Measurements from ENCODE around the gene OMD.

The OMD gene

DNA sequence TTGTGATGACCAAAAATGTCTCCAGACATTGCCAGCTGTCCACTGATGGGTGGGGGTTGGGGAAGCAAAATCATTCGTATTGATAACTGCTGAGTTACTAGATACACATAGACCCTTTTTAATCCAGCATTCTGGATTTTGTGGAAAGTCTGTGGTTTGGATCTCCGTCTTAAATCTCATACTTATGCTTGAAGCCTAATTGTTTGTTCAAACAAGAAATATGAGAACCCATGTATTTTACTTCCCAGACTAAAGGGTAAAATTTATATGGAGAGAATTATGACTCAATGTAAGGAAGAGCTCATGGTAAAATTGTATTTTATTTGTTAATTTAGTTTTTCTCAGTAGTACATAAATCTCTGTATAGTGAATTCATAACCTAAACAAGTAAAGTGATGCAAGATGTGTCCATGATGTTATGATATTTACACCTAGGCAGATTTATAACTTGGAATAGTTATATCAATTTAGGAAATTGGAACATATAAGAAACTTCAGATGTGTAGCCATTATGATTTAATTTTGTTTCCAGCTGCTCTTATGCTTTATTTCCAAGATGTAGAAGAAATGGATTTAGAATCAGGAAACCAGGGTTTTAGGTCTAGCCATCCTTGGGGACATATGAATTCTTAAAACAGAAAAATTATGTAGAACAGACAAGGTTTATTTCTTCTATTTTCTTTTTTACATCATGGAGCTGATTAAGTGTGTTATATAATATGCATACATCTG lies 15.4 kb downstream of the OMD start:
- ATAC-seq: no peak

DNA sequence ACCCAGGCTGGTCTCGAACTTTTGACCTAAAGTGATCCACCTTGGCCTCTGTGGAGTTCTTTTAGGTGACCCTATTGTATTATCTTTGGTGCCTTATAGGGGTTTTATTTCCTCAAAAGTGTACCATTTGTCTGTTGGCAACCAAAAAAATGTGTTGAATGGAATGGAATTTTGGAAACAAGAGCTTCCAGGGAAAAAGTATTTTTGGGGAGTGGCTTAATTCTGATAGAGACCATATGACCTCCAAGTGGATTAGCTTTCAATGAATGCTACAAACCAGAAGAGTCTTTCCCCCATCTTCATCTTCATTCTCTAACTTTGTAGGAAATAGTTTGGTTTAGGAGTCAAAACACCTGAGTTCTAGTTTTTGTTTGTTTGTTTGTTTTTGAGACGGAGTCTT lies 16.5 kb downstream of the OMD start:
- no peak for ATAC-seq

DNA sequence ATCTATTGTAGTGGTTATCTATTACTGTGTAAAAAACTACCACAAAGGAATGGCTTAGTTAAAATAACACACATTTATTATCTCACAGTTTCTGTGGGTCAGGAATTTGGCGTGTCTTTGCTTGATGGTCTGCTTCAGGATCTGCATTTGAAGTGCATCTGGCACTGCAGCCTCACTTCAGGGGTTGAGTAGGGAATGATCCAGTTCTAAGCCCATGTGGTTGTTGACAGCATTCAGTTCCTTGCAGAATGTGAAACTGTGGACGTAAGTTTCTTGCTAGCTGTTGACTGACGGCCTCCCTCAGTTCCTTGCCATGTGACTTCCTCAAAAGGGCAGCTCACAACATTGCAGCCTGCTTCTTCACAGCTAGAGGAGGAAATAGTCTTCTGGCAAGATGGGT lies 17.8 kb downstream of the OMD start:
- peak; percentile 54 to 72 for ATAC-seq

DNA sequence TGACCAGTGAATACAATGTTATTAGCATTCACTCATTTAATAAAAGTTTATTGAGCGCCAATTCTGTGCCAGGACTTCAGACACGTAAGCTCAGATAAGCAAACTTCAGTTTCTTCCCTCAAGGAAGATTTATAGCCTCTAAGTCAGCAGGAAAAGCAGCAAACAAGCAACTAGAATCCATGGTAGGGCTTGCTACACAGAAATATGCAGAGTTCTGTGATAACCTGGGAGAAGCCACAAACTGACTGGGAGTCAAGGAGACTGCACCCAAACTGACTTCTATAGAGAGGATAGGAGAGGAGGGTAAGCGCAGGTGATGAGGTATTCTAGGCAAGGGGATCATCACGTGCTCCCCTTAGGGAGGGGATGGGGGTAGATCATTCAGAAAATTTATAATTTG lies 18.5 kb downstream of the OMD start:
- no peak for ATAC-seq

DNA sequence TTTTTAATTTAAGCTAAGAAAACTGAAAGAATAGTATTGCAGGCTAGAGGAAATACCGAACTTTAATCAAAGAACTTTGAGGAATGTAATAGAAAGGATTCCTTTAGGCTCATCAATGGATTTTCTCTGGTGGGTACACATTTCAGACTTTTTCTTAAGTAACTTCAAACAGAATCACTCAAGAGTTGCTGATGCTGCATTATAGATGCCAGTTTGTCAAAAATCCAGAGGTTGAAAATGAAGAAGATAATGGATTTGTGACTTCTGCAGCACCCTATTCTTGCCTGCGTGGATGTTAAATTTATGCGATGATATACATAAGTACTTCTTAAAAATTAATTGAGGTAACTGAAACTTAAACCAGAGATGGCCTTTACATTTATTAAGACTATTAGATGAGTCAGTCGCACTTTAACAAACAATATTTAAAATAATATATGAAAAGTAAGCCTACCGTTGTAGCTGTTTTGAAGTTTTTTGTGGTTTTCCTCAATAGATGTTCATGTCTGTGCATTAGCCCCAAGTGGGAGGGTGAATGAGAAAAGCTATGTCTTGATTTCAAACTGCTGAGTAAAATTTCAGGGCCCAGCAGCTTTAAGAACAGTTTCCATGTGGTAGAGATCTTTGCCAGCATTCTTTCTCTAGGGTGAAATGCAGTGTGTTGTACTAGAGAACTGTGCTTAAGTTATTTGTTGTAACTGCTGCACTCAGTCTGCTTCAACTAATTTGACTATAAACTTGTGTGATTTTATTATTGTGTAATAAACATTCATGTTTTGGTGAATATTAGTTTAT lies 20.0 kb downstream of the OMD start, which contains the start of gene OGN:
Gene OGN, minus strand, starts transcription at position 537 of the 795 bp plus-strand sequence. CDS start 1,171 bp downstream, outside the sequence.
- ATAC-seq: no peak

DNA sequence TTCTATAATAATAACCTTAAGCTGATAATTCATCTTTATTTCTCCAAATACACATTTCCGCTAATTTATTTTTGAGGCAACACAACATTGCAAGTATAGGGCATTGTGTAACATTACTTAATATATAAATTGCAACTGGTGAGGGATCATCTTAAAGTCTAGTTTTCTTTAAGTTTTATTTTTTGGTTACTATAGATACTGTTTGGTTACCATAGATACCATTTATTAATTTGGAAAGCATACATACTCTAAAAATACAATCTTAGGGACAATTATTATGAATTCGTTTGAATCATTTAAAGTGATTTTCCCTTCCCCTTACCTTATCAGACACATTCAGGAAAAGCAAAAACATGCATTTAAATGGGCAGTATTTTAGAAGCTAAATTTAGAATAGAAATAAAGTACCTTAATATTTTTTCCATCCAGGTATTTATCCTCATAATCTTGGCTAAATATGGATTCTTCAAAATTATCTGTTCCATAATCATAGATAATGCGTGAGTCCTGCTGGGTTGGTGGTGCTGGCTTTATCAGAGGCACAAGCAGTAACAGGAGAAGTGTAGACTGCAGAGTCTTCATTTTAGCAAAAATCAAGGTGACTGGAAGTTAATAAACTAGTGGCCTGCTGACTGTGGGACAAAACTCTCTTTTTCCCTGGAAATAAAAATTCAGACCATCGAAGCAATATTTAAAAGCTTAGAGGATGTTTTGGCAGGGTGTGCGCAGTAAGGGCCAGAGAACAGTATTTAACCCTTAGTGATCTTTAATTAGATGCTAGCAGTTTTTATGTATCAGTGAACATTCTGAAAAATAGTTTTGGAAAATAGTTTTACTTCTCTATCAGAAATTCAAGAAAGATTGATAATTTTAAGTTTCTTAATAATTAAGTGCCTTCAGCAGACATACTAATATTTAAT lies 21.2 kb downstream of the OMD start:
- no peak for ATAC-seq

DNA sequence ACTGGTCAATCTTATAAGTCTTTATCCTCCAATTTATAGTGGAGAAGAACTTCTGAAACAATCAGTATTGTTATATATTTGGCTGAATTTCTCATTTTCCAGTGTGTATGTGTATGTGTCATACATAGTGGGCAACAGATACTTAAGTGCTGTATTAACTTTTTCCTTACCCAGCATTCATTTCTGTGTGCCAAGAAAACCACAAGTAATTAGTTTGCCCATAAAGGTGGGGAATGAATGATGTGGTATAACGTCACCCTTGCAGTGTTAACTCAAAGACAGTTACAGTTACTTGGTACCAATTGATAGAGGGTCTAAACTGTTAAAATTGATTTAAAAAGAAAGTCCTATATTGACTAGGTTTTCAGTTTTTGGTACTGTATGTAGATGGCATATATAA lies 21.9 kb downstream of the OMD start:
- peak; percentile 35 to 49 for ATAC-seq

DNA sequence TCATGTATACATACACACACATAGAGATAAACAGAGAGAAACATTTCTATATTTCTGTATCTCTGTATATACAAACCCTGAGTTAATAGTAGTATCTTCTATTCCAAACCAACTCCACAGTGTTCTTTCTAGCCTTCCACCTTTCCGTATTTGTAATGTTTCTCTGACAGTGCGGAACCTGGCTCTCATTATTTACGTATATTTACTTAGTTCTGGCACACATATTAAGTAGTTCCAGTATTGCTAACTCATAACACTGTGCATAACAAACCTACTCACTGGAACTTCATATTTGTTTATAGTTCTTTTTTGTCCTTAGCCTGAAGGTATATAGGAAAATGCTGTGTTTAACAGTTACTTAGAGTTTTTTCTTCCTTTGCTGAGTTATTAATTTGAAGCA lies 26.4 kb downstream of the OMD start:
- no peak for ATAC-seq

DNA sequence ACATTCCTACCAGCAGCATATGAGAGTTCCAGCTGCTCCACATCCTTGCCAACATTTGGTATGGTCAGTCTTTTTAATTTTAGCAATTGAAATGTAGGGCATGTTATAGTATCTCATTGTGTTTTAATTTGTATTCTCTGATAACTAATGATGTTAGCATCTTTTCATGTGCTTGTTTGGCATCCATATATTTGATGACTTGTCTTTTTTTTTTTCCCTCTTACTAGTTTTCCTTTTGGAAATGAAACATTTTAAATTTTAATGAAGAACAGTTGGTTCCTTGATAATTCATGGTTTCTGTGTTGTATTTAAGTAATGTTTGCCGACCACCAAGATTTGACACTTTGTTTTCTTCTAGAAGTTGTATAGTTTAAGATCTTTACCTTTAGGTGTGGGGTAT lies 28.7 kb downstream of the OMD start:
- no peak for ATAC-seq

DNA sequence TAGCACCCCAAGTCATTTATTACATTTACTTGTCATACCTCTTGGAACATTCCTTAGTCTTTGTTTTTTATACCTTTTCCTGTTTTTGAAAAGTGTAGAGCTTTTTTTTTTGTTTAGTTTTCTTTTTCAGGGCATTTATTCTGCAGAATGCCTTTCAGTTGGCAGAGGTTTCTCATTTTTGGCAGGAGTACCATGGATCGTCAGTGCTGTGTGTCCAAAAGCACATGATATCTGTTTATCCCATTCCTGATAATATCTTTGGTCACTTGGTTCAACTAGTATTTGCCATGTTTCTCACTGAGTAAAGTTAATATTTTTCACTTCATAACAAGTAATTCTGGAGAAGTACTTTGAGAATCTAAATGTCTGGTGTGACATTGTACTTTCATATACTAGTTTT lies 30.6 kb downstream of the OMD start:
- ATAC-seq: no peak

DNA sequence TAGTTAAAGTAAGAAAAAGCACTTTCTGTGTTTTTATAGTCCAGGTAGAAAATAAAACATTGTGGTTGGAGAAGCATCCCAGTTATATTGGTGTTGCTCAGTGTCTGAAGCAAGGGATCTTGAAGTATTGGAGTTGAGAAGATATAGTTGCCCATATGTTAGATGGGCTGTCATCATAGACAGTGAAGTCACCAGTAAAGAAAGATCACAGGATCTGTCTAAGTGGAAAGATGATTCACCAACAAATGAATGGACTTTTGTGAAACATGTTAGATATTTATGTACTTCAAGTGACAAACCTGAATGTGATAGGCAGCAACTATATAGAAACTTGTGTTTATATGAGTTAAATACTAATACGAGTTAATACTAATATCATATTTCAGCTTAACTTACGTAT lies 31.6 kb downstream of the OMD start:
- no peak for ATAC-seq

DNA sequence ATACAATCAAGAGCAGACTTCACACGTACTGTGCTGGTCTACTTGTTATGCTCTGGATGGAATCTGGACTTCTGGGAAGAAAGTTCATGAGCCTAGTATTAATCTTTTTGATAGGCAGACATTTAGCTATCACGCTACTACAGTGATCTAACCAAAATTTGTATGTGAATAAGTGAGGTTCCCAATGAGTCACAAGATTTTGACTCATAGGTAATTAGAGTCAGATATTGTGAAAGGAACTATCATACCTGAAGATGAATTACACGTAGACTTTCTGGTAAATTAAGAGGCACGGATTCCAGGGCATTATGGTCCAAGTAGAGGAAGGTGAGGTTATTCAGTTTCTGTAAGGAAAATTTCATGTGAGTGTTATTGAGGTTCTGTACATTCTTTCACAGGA lies 38.3 kb downstream of the OMD start:
- ATAC-seq: peak in 1 of 2 donors; percentile 45

DNA sequence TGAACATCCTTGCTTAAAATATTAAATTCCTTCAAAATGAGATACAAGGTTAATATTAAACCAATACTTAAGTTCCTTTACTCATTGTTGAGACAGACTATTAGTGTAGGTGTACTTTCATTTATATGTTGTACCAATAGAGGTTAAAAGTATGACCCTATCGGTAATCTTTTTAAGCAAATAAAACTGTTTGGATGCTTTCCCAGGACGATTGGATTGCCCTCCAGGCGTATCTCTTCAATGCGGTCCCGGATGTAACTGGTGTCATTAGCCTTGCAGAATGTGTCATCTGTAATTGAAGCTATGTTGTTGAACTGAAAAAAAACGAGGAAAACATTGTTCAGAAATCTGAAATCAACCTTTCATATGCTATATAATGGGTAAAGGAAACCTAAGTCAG lies 38.8 kb downstream of the OMD start:
- no peak for ATAC-seq

DNA sequence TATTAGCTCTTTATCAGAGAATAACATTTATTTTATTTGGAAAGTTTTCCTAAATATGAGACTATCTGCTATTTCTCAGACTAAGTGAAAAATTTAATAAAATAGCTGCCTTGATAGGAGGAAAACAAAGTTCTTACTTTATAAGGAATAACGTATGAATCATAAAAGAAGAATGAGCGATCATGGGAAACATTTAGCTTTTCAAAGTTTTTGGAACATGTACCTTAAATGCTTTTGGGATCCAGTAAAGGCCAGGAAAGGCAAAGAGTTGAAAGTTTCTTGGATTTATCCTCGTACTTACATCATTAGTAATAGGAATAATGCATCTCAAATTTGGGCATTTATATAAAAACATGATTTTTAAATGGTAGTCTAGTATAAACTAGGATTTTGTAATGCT lies 39.3 kb downstream of the OMD start:
- no peak for ATAC-seq

DNA sequence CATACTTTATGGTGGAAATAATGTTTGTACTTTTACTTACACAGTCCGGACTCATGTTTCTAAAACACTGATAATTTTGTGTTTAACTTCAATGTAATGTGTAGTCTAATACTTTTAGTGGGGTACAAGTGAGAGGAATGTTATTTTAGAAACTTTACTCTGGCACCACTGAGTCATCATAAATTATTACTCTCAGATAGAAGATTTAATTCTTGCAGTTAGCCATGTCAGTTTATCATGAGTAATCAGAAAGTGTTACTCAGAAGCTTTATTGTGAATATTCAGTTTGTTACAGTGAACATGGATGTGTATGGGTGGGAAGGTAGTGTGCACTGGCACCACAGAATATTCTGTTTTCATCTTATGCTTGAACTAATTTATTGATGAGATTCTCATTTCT lies 39.9 kb downstream of the OMD start:
- no peak for ATAC-seq

DNA sequence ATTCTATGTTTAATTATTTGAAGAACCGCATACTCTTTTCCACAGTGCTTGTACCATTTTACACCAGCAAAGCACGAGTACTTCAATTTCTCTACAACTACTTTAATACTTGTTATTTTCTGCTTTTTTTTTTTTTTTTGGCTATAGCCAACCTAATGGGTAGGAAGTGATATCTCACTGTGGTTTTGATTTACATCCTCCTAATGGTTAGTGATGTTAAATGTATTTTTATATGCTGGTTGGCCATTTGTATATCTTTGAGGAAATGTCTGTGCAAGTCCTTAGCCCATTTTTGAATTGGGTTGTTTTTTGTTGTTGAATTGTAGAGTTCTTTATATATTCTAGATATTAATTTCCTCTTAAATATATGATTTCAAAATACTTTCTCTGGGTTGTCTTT lies 42.5 kb downstream of the OMD start:
- no peak for ATAC-seq

DNA sequence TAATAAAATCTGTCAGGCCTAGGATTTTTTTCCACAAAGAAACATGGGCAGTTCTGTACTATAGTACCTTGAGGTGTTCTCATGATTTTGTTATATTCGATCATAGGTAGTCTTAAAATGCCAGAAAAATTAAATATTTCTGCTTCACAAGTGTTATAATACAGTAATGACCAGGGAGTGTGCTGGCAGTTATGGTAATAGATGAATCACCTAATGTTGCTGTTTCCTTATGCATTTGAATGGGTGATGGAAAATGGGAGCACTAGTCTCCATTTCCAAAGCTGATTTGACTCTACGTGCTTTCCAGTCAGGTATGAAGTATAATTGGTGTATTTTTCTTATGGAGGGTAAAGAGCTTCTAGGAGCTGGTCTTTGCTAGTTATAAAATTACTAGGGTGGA lies 43.7 kb downstream of the OMD start:
- no peak for ATAC-seq

DNA sequence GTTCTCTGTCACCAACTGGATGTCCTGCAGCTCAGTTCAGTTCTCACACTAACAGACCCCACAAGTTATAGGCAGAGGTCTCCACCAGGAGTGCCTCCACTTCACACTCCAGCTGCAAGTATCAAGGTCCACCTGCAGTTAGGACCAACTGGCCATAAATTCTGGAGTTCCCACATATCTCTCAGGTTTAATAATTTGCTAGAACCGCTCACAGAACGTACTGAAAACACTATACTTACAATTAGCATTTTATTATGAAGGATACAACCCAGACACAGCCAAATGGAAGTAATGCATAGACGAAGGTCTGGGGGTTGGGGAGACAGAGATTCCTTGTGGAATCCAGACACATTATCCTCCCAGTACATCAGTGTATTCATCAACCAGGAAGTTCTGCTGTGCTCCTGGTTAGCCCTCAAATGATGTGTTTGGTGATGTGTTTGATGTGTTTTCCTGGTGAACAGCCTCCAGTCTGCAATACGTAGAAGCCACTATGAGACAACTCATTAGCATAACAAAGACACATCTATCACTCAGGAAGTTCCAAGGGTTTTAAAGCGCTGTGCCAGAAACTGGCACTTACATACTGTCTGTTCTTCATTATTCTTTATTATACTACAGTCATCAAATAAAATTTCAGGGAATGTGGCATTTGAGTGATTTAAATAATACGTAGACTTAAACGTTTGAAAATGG lies 45.3 kb downstream of the OMD start:
- ATAC-seq: peak in 1 of 2 donors; percentile 41

DNA sequence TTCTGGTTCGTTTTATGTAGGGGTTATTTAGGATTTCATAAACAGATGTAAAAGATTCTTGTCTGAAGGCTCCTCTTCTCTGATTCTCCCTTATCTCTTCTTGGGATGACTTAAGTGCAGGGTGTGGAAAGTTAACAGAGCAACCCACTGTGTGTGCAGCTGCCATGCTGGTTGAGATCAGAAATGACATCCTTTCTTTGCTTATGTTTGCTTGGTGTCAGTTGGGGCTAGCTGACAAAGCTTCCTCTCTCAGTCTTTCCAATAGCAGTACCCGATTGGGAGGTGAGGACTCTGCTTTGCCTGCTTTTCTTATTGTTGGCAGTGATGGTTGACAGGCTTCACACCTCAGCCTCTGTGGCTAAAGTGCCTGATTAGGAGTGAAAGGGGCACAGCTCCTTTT lies 46.4 kb downstream of the OMD start:
- ATAC-seq: no peak

DNA sequence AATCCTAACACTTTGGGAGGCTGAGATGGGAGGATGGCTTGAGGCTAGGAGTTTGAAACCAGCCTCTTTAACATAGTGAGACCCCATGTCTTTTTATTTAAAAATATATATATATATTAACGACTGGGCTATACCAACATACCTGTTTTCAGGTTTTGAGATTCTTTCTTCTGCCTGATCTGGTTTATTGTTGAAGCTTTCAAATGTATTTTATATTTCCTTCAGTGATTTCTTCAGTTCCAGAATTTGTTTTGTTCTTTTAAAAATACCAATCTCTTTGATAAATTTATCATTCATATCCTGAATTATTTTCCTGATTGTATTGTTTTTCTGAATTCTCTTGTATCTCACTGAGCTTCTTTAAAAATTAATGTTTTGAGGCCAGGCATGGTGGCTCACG lies 51.1 kb downstream of the OMD start:
- no peak for ATAC-seq

DNA sequence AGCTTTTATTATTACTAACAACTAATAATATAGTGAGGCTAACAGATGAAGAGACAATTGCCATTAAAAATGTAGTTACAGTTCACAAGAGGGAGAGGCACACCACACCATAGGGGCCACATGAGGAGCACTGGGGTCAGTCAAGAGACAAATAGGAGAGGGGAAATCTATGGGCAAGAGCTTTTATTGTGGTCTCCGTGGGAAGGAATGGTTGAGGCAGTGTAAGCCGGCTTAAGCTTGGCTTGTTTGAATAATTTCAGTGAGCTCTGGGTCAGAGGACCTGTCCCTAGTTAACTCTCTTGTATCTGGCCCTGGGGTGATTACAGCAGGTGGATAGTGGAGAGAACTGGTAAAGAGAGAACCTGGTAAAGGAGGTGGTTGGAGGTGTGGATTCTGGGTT lies 55.2 kb downstream of the OMD start:
- ATAC-seq: no peak

All from activated CD4-positive, CD25-positive, alpha-beta regulatory T cell treated with anti-CD3 and anti-CD28 coated beads, Interleukin-2, amount 50 U/mL, for 24 hours (primary cell).